GM19455 (cell line): ENCODE results near the gene NOP16.
A peak's percentile ranks its signal among the peaks of the same experiment; 100 is the strongest.
"Not testable (repeated sequence)": the region's sequence is repeated elsewhere in the genome, so short reads cannot be mapped to it uniquely, and the experiment has no call there.

Experiments
- ATAC-seq: cut with Tn5 transposase; IDR thresholded peaks from one replicate; pipeline ENCODE4 v1.9.1; 2021; ENCODE audit not compliant: unreplicated experiment

Gene NOP16

DNA sequence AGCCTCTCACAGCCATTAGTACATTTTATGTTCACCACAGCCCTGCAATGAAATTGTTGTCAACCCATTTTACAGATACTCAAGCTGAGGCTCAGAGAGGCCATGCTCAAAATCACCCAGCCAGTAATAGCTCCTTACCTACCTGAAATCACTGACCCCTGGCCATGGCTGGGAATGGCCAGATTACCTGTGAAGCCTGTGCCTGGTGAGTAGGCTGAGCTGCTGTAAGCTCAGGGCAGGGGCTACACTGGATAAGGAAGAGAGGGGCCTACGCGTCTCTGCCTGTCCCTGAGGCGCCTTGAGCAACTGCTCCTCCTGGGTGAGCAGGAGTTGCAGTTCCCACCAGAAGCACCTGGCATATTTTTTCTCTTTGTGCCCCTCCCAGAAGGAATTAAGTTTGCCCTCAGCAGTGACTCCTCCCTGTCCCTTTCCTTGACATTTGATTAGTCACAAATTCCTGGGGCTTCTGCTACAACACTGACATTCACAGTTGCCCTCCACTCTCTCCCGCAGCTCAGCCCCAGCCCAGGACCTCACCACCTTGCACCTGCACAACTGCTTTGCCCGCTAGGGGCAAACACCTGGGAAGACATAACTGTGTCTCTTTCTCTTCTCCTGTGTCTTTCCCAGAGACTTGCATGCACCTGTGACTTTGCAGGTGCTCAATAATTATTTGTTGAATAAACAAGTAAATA lies 22.2 kb upstream of the NOP16 start:
- ATAC-seq, result no peak

DNA sequence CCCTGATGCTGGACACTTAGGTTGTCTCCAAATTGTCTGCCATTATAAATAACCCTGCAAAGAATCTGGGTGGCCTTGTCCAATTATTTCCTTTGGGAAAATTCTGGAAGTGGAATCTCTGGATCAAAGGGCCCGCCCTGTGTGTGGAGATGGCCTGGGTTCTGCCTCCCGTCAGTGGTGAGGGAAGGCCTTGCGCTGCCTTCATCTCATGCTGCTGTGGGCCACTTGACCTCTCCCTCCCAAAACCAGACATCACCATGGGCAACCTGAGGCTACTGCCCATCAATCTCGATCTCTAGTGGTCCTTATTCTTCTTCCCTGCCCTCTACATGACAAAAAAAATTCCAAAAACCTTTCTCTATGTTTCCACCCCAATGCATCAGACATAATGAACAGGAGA lies 21.4 kb upstream of the NOP16 start:
- ATAC-seq, result no peak

GRCh38 chr5:176408590-176408989 lies 20.2 kb upstream of the NOP16 start:
- no peak for ATAC-seq

- not testable (repeated sequence) for ATAC-seq
Observed at GRCh38 chr5:176408252-176408573, 19.8 kb upstream of the NOP16 start.

- ATAC-seq, result no peak
Observed at GRCh38 chr5:176407456-176408251, 19.3 kb upstream of the NOP16 start.

DNA sequence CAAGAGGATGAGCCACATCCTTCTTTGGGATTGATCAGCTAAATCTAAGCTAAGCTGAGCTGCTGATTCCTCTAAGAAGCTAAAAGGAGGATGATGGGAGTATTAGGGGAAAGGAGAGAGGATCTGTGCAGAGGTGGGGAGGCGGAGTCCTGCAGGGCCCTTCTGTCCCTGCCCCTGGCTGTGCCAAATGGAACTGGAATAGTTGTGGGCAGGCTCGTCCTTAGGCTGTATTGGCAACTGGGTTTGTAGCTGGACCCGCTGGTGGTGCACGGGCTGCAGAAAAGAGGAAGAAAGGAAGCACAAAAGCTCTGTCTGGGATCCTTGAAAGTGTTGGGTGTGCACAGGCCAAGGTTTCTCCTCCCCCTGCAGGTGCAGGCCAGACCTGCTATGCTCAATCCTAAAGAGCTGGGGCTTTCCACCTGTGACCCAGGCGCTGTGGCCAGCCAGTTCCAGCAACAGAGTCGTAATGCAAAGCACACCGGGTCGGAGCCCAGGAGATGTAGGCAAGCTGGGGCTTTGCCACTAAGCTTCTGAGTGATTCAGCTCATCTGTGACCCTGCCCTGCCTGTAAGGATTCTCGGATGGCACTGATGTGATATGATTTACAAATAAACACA lies 18.1 kb upstream of the NOP16 start:
- ATAC-seq, result no peak

DNA sequence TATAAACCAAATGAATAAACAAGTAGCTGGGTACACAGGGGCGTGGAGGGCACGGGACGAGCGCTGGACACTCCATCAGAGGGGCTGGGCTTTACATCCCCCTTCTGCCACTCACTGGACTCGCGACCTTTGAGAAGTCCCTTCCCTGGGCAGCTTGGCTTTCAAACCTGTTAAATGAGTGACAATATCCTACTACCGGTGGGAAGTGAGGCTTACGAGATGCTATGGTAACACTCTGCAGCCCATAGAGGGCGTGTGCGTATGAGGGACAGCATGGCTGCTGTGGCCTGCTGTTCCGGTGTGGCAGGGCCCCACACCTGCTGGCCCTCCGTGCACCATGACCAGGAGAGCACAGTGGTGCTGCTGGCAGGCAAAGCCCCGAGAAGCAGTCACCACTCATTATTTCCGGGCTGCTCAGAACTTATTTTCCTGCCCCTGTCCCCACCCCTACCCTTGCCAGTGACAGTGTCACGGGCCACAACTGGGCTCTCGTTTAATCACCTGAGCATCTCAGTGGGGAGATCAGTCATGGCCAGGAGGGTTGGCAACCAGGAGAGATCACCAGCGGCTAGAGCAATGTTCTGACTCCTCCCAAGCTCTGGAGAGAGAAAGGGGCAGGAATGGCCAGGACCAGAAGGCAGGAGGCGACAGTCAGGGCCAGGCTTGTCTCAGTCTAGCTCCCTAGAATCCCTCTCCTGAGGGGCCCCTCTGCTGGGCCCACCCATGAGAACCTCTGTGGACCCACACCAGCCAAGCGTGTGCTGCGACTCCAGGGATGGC lies 17.4 kb upstream of the NOP16 start:
- ATAC-seq, result no peak

GRCh38 chr5:176401281-176402205 lies 13.1 kb upstream of the NOP16 start:
- no peak for ATAC-seq

- ATAC-seq, result no peak
Observed at GRCh38 chr5:176400382-176401156, 12.2 kb upstream of the NOP16 start.

DNA sequence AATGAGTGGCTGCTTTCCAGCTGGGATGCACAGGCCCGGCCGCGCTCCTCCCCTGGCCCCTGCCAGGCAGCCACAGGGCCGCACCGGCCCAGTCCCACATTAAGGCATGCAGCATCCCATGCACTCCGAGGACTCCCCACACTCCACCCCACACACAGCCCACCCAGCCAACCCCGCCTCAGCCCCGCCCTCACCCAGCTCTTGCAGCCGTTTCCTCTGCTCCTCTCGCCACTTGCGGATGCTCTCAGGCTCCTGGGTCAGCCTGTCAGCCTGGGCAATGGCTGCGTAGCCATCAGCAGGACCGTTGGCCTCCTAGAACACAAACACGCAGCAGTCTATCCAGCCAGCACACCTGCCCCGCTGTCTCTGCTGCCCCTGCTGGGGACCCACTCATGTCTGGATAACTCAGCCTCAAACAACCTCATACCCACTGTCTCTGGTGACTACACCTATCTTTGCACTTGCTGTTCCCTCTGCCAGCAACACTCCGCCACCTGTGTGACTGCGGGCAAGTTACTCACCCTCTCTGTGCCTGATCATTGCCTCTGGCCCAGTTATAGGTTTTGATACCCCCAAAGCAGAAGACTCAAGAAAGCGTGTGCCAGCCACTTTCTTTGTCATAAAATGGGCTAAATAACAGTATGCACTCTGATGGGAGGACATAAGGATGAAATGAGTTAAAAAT lies 9.5 kb upstream of the NOP16 start:
- ATAC-seq, result no peak

DNA sequence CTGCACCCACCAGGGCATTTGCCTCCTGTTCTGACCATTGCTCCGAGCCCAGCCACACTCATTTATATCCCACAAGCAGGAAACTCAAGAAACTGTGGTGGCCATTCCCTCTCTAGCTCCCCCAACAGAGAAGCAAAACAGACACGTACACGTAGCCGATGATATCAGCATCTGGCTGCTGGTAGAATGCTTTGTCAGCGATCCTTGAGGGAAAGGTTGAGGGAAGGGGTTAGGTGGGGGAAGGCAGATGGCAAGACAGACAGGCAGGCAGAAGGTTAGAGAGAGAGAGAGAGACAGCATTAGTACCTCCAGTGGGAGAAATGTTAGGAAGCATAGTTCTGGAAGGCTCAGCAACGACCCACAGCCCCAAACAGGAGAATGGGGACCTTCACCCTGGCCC lies 7.9 kb upstream of the NOP16 start:
- ATAC-seq, result no peak

DNA sequence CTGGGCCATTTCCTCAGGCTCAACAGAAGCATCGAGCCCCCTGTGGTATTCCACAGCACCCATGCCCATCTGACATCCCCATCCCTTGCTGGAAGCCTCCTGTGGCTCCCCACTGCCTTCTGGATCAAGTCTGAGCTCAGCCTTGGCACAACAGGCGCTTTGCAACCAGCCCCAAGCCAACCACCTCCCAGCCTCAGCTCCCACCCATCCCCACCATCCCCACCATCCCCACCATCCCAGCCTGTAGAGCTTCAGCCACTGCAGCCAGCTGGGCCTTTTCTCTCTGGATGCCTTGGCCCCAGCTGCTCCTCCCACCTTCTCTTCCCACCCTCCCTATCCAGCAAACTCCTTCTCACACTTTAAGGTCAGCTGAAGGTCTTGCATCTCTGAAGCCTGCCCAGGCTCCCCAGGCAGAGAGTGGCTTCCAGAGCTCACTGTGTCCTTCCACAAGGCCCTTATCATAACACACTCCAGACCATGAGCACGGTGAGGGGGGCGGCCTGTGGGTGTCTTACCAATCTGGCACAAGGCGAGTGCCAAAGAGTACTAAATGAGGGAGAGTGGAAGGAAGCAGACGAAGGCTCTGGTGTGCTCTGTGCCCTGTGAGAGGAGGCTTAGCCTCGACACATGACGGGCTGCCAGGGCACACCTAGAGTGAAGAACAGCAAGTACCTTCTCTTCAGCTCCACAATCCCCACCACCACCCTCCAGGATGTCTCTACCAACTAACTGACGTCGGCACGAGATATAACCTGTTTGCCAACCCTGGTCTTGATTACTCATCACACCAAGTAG lies 6.7 kb upstream of the NOP16 start:
- ATAC-seq, result no peak

GRCh38 chr5:176394096-176394495 lies 5.7 kb upstream of the NOP16 start:
- no peak for ATAC-seq

GRCh38 chr5:176392526-176392925 lies 4.1 kb upstream of the NOP16 start:
- no peak for ATAC-seq

DNA sequence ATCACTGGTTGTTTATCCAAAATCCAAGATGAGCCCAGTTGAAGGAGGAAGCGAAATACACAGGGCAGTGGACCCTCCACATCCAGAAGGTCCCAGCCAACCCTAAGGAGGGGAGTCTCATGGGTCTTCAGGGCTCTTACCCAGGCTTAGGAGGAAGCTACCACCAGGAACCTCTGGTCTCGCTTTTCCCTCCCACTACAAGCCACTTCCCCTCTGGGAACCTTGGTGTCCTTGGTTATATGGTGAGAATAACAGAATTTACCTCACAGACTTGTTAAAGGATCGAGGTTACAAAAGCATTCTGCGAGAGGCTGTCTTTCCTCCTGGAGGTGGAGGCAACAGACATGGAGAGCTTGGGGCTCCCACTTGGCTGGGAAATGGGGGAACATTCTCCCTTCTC lies 3.6 kb upstream of the NOP16 start:
- no peak for ATAC-seq

- ATAC-seq, result no peak
Observed at GRCh38 chr5:176391479-176391878, 3.1 kb upstream of the NOP16 start.

- ATAC-seq, result peak; percentile 30
Observed at GRCh38 chr5:176389135-176390123, 1.0 kb upstream of the NOP16 start.
